UCSD-AML1 (cell line): ENCODE data around the gene HEATR9.

Experiments
- DNase-seq: peaks from one replicate; lab custom pipeline; 2025; ENCODE audit not compliant: unreplicated experiment; lab: John Stamatoyannopoulos, UW

HEATR9 gene

DNA sequence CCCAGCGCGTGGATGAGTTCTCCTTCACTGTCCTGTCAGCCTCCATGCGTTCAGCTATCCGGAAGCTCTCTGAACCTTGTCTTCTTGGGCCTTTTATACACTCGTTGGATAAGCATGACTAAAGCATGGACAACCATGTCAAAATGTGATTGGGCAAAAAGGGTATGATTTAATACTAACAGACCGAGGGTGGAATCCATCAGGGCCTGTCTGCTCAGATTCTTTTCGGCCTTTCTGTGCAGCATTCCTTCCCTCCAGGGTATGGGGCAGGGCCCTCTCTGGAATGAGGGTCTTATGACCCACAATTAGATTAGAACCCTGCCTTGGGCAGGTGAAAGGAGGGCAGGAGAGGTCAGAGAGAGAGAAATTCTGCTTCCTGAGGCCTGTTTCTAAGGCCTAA, 25.5 kb upstream of the HEATR9 start:
- no peak for DNase-seq

- no peak for DNase-seq
Observed at GRCh38 chr17:35893751-35894150, 25.1 kb upstream of the HEATR9 start.

- DNase-seq = peak; percentile 43
Observed at GRCh38 chr17:35892091-35893035, 23.7 kb upstream of the HEATR9 start.

DNA sequence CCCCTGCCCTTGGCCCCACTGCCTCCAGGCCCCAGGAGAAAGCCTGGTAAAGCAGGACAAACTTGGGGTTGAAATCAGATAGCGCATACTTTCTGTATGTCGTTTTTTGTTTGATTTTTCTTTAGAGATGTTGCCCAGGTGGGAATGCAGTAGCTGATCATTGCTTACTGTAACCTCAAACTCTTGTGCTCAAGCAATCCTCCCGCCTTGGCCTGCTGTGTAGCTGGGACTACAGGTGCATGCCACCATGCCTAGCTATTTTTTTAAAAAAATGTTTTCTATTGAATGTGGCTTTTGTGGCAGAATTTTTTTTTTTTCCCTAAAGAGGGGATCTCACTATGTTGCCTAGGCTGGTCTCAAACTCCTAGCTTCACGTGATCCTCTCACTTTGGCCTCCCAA, 22.6 kb upstream of the HEATR9 start:
- DNase-seq = no peak

GRCh38 chr17:35890774-35891155, 22.1 kb upstream of the HEATR9 start:
- no peak for DNase-seq

DNA sequence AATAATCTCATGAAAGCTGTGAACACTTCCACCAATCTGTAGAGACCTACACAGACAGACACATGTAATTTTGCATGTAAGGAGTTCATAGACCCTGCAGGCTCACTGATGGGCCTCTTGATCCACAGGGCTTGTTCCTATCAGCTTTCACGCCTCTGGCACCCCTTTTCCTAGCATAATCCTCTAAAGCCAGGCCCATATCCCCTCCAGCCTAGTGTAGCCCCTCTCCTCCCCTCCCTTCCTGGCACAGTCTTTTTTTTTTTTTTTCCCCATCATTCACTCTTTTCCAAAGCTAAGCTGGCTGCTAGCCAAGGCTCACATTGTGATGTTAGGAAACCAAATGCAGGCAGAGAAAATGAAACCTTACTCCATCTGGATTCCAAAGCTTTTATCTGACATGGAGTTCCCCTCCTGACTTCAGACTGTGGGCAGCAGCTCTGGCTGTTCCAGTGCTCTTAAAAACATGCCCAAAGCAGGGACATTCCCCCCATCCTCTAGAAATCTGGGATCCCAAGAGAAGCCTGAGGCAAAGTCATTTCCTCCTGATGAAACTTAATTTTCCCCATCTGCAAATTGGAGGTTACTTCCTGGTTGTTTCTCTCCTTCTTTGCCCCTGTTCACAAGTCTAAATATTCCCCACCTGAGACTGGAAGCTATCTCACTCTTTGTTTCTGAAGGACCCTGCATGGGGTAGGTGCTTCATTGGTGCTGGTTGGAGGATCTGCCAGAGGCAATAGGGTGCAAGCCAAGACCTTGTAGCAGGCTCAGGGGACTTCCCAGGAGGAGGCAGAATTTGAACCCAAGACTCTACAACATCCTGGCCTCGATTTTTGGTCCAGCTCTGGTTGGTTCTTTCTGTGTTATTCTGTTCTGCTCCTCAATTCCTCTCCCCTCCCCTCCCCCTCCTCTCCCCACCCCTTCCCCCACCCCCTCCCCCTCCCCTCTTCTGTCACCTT, 21.4 kb upstream of the HEATR9 start:
- no peak for DNase-seq

- DNase-seq = no peak
Observed at GRCh38 chr17:35889241-35889640, 20.6 kb upstream of the HEATR9 start.

DNA sequence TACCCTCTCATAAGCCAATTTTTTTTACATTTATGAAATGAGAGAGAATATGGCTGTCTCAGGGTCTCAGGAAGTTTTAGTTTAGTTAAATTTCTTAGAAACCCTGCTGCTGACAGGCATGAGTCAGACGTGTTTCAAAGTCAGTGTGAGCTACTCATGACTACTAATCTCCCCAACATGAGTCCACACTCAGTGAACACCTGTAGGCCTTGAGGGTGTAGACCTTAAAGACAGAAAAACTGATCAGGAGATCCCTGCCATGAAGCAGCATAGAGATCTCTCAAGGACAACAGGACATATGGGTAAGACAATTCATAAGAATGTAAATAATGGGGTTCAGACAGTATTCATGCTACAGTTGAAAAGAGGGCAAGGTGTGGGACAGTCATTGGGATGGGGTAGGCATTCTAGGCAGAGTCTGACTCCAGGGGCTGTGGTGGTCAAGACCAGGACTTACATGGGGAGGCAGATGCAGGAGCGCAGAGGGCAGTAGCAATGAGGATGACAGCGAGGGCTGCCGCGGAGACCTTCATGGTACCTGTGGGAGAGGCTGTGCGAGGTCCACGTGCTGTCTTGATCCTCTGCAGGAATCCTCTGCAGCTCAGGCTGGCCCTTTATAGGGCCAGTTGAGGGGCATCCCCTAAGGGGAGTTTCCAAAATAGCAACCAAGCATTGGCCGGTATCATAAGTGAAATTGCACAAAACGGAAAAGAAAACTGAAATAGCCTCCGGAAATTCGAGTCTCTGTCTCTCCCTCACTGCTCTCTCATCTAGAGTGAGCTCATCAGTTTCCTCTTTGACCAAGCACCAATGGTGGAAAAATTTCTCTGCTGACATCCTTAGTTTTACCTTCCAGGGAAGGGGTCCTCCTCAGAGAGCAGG, 11.3 kb upstream of the HEATR9 start, which contains the start of gene CCL5:
Gene CCL5 (minus strand): TSS at position 588 of the 882 bp plus-strand sequence.
- DNase-seq = peak; percentile 47

- no peak for DNase-seq
Observed at GRCh38 chr17:35878361-35878760, 9.7 kb upstream of the HEATR9 start.

- DNase-seq = no peak
Observed at GRCh38 chr17:35877345-35878029, 8.8 kb upstream of the HEATR9 start.

- no peak for DNase-seq
Observed at GRCh38 chr17:35876534-35876933, 7.8 kb upstream of the HEATR9 start.

- DNase-seq = no peak
Observed at GRCh38 chr17:35875800-35876139, 7.1 kb upstream of the HEATR9 start.

GRCh38 chr17:35875072-35875799, 6.5 kb upstream of the HEATR9 start:
- DNase-seq = peak; percentile 56

- DNase-seq = no peak
Observed at GRCh38 chr17:35872196-35872980, 3.7 kb upstream of the HEATR9 start.

- DNase-seq = peak; percentile 59
Observed at GRCh38 chr17:35870906-35871819, 2.5 kb upstream of the HEATR9 start.

- no peak for DNase-seq
Observed at GRCh38 chr17:35867574-35867973, 1.1 kb downstream of the HEATR9 start.

- no peak for DNase-seq
Observed at GRCh38 chr17:35866341-35866950, 2.2 kb downstream of the HEATR9 start.
